Osteoblast (primary cell): ENCODE data around the gene MKLN1. TPM values are rescaled to one million over a fixed set of nuclear protein-coding genes. Genes with fewer than 3 reads are reported as not detected.

Experiments used
- DNase-seq: peaks from one replicate; pipeline ENCODE4 v3.0.0; 2011; ENCODE audit warnings: low spot score, mixed read lengths; ENCODE audit not compliant: insufficient read length; ENCODE audit errors: missing footprints
- H2AFZ ChIP-seq: 2 replicates; pipeline ENCODE4 v1.6.0; 2011; ENCODE audit warnings: mild to moderate bottlenecking, low read length
- H3K27ac ChIP-seq: 2 replicates; pipeline ENCODE4 v1.5.1; 2011; ENCODE audit warnings: mild to moderate bottlenecking, low read depth, low read length, moderate library complexity
- H3K27me3 ChIP-seq: 2 replicates; pipeline ENCODE4 v1.6.0; 2012; ENCODE audit warnings: mild to moderate bottlenecking, control low read depth, inconsistent platforms, low read length, moderate library complexity; ENCODE audit not compliant: insufficient read depth
- H3K36me3 ChIP-seq: 2 replicates; pipeline ENCODE4 v1.5.1; 2011; ENCODE audit warnings: mild to moderate bottlenecking, low read length, control low read depth, moderate library complexity; ENCODE audit not compliant: insufficient read depth
- H3K4me1 ChIP-seq: 2 replicates; pipeline ENCODE4 v1.5.1; 2011; ENCODE audit warnings: mild to moderate bottlenecking, low read length, control low read depth, moderate library complexity; ENCODE audit not compliant: insufficient read depth
- H3K4me2 ChIP-seq: 2 replicates; pipeline ENCODE4 v1.6.0; 2011; ENCODE audit warnings: mild to moderate bottlenecking, low read length; ENCODE audit not compliant: insufficient read depth
- H3K4me3 ChIP-seq: fragments of 200-600 bp; sonication (generic); 3 replicates; pipeline ENCODE4 v1.5.1; 2012; ENCODE audit warnings: mild to moderate bottlenecking, low read length, inconsistent platforms; ENCODE audit not compliant: insufficient read depth
- H3K79me2 ChIP-seq: 2 replicates; pipeline ENCODE4 v1.6.0; 2012; ENCODE audit warnings: mild to moderate bottlenecking, low read length, control low read depth, inconsistent platforms; ENCODE audit not compliant: insufficient read depth
- H3K9me3 ChIP-seq: 2 replicates; pipeline ENCODE4 v1.5.1; 2011; ENCODE audit warnings: low read depth, low read length, control low read depth
- H4K20me1 ChIP-seq: 2 replicates; pipeline ENCODE4 v1.6.0; 2012; ENCODE audit warnings: mild to moderate bottlenecking, low read length, control low read depth; ENCODE audit not compliant: insufficient read depth
- total RNA-seq: library from RNA; depleted of rRNA; stranded (reverse); fragments of >200 nt; gene quantifications from 2 replicates; pipeline ENCODE4 v1.2.3, GENCODE V29; 2012
- TF ChIP-seq, protein P1 (sequence below): IDR thresholded peaks from 2 replicates; pipeline ENCODE4 v1.5.1; 2011; ENCODE audit warnings: mild to moderate bottlenecking, low read depth, low read length, moderate library complexity; ENCODE audit errors: extremely low read depth

MKLN1 gene
- total RNA-seq, 1 donor: 52.8 TPM

- H4K20me1 ChIP-seq: no peaks in the 10 kb centered on the region
- H3K4me1 ChIP-seq: no peaks in the 10 kb centered on the region
- H3K27me3 ChIP-seq: no peaks in the 10 kb centered on the region
- no peak overlapping the region for H3K4me2 ChIP-seq
- H3K36me3 ChIP-seq: no peaks in the 10 kb centered on the region
- H2AFZ ChIP-seq: no peak overlapping the region
- H3K79me2 ChIP-seq: peaks cover 18% of the 10 kb centered on the region
- no peak for DNase-seq
- TF ChIP-seq, protein P1, sequence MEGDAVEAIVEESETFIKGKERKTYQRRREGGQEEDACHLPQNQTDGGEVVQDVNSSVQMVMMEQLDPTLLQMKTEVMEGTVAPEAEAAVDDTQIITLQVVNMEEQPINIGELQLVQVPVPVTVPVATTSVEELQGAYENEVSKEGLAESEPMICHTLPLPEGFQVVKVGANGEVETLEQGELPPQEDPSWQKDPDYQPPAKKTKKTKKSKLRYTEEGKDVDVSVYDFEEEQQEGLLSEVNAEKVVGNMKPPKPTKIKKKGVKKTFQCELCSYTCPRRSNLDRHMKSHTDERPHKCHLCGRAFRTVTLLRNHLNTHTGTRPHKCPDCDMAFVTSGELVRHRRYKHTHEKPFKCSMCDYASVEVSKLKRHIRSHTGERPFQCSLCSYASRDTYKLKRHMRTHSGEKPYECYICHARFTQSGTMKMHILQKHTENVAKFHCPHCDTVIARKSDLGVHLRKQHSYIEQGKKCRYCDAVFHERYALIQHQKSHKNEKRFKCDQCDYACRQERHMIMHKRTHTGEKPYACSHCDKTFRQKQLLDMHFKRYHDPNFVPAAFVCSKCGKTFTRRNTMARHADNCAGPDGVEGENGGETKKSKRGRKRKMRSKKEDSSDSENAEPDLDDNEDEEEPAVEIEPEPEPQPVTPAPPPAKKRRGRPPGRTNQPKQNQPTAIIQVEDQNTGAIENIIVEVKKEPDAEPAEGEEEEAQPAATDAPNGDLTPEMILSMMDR: no peak
- H3K27ac ChIP-seq: no peak overlapping the region
- no peaks in the 10 kb centered on the region for H3K9me3 ChIP-seq
- no peak overlapping the region for H3K4me3 ChIP-seq
Measured at GRCh38 chr7:131530137-131530536, 202.5 kb downstream of the MKLN1 start.

GRCh38 chr7:131532570-131533091 lies 205.0 kb downstream of the MKLN1 start:
- TF ChIP-seq, protein P1: no peak
- DNase-seq: peak; percentile 22
- Histone ChIP-seq H3K79me2 (peaks cover 23% of the 10 kb centered on the region), H4K20me1 (no peaks in the 10 kb centered on the region), H3K9me3 (no peaks in the 10 kb centered on the region), H2AFZ (no peak overlapping the region), H3K36me3 (no peaks in the 10 kb centered on the region), H3K4me1 (no peaks in the 10 kb centered on the region), H3K27ac (no peak overlapping the region), H3K27me3 (no peaks in the 10 kb centered on the region), H3K4me2 (no peak overlapping the region), H3K4me3 (no peak overlapping the region)

- H3K79me2 ChIP-seq: peaks cover 28% of the 10 kb centered on the region
- H3K27me3 ChIP-seq: no peaks in the 10 kb centered on the region
- peak; percentile 66 for DNase-seq
- H3K4me3 ChIP-seq: no peak overlapping the region
- H4K20me1 ChIP-seq: no peaks in the 10 kb centered on the region
- no peak overlapping the region for H3K27ac ChIP-seq
- H2AFZ ChIP-seq: no peak overlapping the region
- H3K9me3 ChIP-seq: no peaks in the 10 kb centered on the region
- H3K4me2 ChIP-seq: no peak overlapping the region
- peaks cover under 1% of the 10 kb centered on the region for H3K4me1 ChIP-seq
- H3K36me3 ChIP-seq: no peaks in the 10 kb centered on the region
- TF ChIP-seq, protein P1: no peak
Measured at GRCh38 chr7:131533151-131533559, 205.5 kb downstream of the MKLN1 start.

DNA sequence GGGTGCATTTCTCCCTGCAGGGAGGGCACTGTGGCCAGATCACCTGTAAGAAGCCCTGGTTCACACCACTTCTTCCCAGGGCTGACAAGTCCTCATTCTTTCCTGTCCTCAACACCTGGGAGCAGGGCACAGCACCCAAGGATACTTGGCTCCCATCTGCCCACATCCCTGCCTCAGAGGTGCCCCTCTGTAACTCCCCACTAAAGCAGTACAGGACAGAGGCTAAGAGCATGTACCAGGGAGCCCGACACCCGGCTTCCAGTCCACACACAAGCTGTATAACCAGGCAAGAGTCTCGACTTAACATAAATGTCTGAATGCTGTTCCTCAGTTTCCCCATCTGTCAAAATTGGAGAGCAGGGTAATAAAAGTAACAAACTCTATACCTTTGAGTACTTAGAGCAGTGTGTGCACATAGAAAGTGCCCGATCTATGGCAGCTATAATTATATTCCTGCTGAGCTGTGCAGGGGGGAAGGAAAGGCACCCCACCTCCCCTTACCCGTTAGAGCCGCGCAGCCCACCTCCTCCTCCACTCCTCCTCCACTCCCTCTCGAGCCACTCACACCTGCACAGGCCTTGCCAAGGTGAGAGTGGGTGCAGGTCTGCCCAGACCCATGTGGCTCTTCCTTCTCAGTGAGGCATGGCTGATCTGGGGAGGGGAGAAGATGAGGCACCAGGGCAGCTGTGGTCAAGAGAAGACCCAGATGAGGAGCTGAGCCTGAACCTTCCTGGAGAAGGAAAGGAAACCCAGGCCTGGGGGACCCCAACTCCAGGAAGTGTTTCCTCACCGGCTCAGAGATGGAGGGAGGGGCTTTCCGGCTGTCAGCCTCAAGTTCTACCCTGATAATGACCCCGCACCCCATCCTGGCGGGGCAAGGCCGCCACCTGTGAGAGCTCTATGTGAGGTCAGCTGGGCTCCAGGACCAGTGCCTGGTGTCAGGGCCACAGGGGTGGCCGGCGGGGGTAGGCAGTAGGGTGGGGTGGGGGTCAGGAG lies 206.2 kb downstream of the MKLN1 start:
- TF ChIP-seq, protein P1: no peak
- Histone ChIP-seq H3K4me1 (peaks cover 8% of the 10 kb centered on the region), H3K27me3 (no peaks in the 10 kb centered on the region), H3K4me2 (no peak overlapping the region), H3K27ac (no peak overlapping the region), H3K79me2 (peaks cover 28% of the 10 kb centered on the region), H3K4me3 (no peak overlapping the region), H3K36me3 (no peaks in the 10 kb centered on the region), H4K20me1 (no peaks in the 10 kb centered on the region), H2AFZ (no peak overlapping the region), H3K9me3 (no peaks in the 10 kb centered on the region)
- peak; percentile 58 for DNase-seq
